ENCODE measurements around the gene TIMM50.
"Not testable (repeated sequence)": the region's sequence is repeated elsewhere in the genome, so short reads cannot be mapped to it uniquely, and the experiment has no call there.

TIMM50 gene

GRCh38 chr19:39480337-39481228, at the start of gene TIMM50:
TIMM50 (plus strand) TSS chr19:39480838; CDS start chr19:39480854, 16 bp downstream.
- DNase-seq: peak; percentile 95

- DNase-seq: no peak
Observed at GRCh38 chr19:39432677-39433025, 48.0 kb upstream of the TIMM50 start.

GRCh38 chr19:39433480-39434079, 47.1 kb upstream of the TIMM50 start:
- DNase-seq: no peak

- DNase-seq: no peak
Observed at GRCh38 chr19:39434123-39435076, 46.2 kb upstream of the TIMM50 start.

DNA sequence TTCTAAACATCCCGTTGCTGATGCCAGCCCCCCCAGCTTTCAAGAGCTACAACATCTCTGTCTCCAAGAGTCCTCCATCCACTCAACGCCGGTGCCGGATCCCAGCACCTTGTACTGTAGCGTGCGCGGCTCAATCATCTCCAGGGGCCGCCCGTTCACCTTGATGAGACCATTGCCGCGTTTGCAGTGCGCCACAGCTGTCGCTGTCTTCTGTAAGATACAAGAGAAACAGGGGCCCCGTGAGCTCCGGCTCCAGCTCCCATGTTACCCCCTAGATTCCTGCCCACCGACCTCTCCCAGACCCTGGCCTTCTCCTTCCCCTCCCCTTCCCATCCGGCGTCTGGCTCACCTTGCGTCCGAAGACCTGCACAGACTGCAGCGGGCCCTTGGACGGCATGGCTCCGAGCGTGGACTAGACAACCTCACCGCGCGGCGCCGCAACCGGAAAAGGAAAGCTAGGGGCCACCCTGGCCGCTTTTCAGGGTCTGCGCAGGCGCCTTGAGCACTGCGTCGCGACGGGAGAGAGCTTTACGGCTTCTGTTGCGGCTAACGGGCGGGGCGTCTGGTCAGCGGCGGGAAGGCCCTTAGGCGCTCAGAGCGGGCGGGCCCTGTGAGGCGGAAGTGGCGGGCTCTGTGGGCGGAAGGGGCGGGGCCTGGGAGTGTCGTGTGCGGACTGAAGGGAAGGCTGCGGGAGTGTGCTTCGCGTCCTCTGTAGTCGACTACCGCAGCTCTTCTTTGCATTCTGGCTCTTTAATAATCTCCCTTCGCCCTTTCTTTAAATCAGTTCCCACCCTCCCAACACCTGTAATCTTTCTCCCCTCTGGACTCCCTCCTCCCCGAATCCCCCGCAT, 44.9 kb upstream of the TIMM50 start, which contains the start of gene RPS16:
Gene RPS16, minus strand, starts transcription at position 451 of the 851 bp plus-strand sequence. Its CDS starts 54 bp downstream, at position 397.
- peak; percentile 97 for DNase-seq

GRCh38 chr19:39436350-39436716, 44.3 kb upstream of the TIMM50 start:
- DNase-seq: no peak

DNA sequence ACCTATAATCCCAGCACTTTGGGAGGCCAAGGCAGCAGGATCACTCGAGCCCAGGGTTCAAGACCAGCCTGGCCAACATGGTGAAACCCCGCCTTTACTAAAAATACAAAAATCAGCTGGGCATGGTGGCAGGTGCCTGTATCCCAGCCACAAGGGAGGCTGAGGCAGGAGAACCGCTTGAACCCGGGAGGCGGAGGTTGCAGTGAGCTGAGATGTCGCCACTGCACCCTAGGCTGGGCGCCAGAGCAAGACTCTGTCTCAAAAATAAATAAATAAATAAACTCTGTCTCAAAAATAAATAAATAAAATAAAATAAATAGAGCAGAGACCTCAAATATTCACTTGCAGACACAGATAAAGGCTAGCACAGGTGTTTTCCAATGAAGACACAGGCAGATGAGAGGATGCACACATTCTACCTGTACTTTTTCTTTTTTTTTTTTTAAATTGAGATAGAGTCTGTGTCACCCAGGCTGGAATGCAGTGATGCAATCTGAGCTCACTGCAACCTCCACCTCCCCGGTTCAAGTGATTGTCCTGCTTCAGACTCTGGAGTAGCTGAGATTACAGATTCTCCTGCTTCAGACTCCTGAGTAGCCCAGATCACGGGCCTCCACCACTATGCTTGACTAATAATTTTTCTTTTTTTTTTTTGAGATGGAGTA, 42.2 kb upstream of the TIMM50 start:
- DNase-seq: no peak

DNA sequence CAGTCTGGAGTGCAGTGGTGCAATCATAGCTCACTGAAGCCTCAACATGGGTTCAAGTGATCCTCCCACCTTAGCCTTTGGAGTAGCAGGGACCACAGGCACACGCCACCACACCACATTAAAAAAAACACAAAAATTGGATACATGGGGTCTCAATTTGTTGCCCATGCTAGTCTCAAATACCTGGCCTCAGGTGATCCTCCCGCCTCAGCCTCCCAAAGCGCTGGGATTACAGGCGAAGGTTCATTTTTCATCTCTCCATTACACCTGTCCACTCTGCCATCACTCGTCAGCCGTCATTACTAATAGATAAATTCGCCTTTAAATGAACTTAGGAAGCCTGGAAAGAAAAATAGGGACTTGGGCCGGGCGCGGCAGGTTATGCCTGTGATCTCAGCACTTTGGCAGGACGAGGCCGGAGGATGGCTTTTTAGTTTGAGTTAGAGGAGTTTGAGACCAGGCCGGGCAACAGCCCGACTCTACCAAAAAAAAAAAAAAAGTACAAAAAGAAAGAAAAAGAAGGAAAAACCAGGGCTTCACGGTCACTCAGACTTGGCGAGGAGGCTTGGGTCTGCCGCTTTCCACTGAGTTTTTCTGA, 35.9 kb upstream of the TIMM50 start:
- DNase-seq: no peak

- peak; percentile 97 for DNase-seq
Observed at GRCh38 chr19:39445196-39446111, 35.2 kb upstream of the TIMM50 start, which contains the start of gene SUPT5H. SUPT5H (plus strand) TSS chr19:39445582; CDS start chr19:39445891, 309 bp downstream.

DNA sequence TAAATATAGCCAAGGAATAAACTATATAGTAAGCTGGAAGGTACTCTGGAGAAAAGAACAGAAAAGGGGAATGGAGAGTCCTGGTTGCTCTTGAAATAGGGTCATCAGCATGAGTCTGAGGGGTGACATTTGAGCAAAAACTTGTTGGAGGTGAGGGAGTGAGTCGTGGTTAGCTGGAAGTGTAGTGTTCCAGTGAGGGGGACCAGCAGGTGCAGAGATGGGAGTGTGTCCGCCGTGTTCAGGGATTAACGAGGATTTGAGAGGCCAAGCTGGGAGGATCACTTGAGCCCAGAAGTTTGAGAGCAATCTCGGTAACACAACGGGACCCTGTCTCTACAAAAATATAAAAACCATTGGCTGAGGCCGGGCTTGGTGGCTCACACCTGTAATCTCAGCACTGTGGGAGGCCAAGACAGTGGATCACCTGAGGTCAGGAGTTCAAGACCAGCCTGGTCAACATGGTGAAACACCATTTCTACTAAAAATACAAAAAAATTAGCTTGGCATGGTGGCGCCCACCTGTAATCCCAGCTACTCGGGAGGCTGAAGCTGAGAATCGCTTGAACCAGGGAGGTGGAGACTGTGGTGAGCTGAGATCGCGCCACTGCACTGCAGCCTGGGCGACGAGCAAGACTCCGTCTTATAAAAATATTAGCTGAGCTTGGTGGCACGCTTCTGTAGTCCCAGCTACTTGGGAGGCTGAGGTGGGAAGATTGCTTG, 34.1 kb upstream of the TIMM50 start:
- no peak for DNase-seq

GRCh38 chr19:39448271-39448670, 32.4 kb upstream of the TIMM50 start:
- DNase-seq: no peak

DNA sequence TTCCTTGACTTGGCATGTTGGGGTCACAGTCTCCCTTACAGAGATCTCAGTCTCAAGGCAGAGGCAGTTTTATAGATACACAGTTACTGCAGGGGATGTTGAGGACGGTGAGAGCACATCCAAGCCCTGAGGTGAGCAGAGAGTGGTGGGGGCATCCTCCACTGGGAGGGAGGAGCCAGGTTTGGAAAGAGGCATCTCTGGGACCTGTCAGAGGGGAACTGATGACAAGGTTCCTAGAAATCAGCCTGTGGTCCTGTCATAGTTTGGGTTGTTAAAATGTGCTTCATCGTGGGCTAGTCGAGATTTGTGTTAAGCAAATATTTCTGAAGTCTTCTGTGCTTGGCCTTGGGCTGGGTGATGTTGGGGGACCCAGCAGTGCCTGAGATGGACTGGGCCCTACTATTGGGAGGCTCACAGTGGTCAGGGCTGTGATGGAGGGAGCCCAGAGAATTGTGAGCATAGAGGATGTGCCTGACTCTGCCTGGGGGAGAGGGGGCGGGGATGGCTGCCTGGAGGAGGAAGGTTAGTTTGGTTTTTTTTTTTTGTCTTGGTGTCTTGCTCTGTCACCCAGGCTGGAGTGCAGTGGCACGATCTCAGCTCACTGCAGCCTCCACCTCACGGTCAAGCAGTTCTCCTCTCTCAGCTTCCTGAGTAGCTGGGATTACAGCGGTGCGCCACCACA, 31.4 kb upstream of the TIMM50 start:
- DNase-seq: no peak

DNA sequence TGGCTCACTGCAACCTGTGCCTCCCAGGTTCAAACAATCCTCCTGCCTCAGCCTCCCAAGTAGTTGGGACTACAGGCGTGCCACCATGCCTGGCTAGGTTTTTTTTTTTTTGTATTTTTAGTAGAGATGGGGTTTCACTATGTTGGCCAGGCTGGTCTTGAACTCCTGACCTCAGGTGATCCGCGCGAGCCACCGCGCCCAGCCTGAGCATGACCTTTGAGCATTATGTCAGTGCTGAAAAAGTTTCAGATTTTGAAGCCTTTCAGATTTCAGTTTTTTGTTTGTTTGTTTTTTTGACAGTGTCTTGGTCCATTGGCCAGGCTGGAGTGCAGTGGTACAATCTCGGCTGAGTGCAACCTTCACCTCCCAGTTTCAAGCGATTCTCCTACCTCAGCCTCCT, 29.4 kb upstream of the TIMM50 start:
- not testable (repeated sequence) for DNase-seq

- no peak for DNase-seq
Observed at GRCh38 chr19:39463403-39463802, 17.2 kb upstream of the TIMM50 start.

- DNase-seq: no peak
Observed at GRCh38 chr19:39465956-39466747, 14.5 kb upstream of the TIMM50 start.

GRCh38 chr19:39467941-39468340, 12.7 kb upstream of the TIMM50 start:
- no peak for DNase-seq

DNA sequence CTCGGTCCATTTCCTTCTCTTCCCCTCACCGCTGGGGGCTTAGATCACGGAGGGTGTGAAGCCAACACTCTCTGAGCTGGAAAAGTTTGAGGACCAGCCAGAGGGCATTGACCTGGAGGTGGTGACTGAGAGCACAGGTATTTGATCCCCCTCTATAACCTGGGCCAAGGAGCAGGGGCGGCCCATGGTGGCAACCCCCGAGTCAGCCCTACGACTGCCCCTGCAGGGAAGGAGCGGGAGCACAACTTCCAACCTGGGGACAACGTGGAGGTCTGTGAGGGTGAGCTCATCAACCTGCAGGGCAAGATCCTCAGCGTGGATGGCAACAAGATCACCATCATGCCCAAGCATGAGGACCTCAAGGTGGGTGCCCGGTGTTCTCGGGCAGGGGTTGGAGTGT, 11.6 kb upstream of the TIMM50 start:
- DNase-seq: no peak

- no peak for DNase-seq
Observed at GRCh38 chr19:39469567-39469966, 11.1 kb upstream of the TIMM50 start.

All from DMS79 (cell line).